SH-SY5Y (cell line): Measurements from ENCODE around the gene PCSK2.

Experiments used
- GATA2 ChIP-seq: IDR thresholded peaks from 2 replicates; pipeline ENCODE4 v1.6.1; 2011; ENCODE audit warnings: mild to moderate bottlenecking, low read depth, low read length
- GATA3 ChIP-seq: IDR thresholded peaks from 2 replicates; pipeline ENCODE4 v1.6.1; 2011; ENCODE audit warnings: low read depth, mild to moderate bottlenecking, low read length, moderate library complexity

- TF ChIP-seq GATA3 (no peak), GATA2 (no peak)
Measured at GRCh38 chr20:17436664-17437063, 209.8 kb downstream of the PCSK2 start.
